GM19455 (cell line): ENCODE results near the gene GPC5.

Experiments used
- ATAC-seq: cut with Tn5 transposase; IDR thresholded peaks from one replicate; pipeline ENCODE4 v1.9.1; 2021; ENCODE audit not compliant: unreplicated experiment

The GPC5 gene

GRCh38 chr13:91588541-91588940, 190.1 kb downstream of the GPC5 start:
- ATAC-seq = no peak

- ATAC-seq = no peak
These were observed 193.9 kb downstream of the GPC5 start for GRCh38 chr13:91592056-91593014.

- ATAC-seq = no peak
These were observed 195.0 kb downstream of the GPC5 start for GRCh38 chr13:91593456-91593855.

DNA sequence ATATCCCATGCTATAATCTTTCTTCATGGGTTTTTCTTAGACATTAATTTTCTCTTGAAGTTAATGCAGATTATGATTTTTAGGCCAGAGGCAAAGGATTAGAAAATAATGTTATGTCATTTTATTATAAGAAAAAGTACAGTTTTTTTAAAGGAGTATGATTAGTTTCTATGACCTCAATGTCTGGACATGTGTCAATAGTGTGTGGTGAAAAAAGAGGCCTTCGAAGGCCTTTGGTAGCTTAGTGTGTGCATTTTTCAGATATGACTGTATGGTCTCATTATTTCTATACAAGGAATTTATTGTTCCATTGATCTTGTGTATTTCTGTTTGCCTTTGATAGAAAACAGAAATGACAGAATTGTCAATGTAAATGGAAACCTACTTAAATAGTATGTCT, 195.6 kb downstream of the GPC5 start:
- no peak for ATAC-seq

DNA sequence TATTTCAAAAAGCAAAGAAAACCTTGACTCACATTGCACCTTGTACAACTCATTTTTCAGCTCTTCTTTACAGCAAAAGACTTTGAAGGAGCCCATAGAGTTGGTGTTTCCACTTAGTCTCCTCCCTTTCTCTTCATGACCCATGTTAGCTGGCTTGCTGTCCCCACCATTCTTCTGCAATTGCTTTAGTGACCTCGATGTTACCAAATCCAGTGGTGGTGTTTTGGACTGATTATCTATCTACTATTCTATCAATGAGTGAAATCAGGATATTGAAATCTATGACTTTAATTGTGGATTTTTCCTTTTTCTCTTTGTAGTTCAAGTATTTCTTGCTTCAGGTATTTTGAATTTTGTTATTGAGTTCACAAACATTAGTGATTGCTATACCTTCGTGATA, 197.3 kb downstream of the GPC5 start:
- no peak for ATAC-seq

- ATAC-seq = no peak
These were observed 198.4 kb downstream of the GPC5 start for GRCh38 chr13:91596842-91597241.

GRCh38 chr13:91598655-91599054, 200.2 kb downstream of the GPC5 start:
- no peak for ATAC-seq

DNA sequence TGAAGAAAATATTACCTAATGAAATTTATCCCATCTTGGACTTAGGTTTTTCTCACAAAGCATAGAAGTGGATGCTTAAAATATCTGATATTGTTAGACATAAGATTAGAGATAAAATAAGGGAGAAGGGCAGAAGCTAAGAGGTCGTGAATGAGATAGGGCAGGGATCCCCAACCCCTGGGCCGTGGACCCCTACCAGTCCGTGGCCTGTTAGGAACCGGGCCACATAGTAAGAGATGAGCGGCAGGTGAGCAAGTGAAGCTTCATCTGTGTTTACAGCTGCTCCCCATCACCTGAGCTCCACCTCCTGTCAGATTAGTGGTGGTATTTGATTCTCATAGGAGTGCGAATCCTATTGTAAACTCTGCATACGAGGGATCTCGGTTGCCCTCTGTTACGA, 202.9 kb downstream of the GPC5 start:
- ATAC-seq = no peak

- ATAC-seq = no peak
These were observed 203.4 kb downstream of the GPC5 start for GRCh38 chr13:91601807-91602206.

DNA sequence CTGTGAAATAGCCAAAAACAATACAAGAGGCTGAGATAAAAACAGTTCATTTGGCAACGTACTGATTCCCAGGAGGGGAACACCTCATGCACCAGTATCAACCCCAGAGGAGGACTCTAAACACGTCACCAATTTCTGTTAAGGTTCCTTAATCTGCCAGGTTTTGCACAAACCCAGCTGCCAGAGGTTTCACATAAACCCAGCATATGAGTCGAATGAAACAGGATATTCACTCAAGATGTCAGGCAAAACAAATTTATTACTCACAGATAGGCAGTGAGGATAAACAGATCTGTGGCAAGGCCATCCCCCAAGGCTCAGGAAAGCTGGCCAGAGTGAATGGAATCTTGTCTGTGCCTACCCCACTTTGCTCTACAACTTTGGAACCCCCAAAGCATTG, 210.9 kb downstream of the GPC5 start:
- ATAC-seq = no peak

GRCh38 chr13:91618315-91618714, 219.9 kb downstream of the GPC5 start:
- no peak for ATAC-seq

GRCh38 chr13:91620670-91621141, 222.3 kb downstream of the GPC5 start:
- ATAC-seq = no peak

- ATAC-seq = no peak
These were observed 222.7 kb downstream of the GPC5 start for GRCh38 chr13:91621161-91621560.

- no peak for ATAC-seq
These were observed 223.5 kb downstream of the GPC5 start for GRCh38 chr13:91621963-91622362.

DNA sequence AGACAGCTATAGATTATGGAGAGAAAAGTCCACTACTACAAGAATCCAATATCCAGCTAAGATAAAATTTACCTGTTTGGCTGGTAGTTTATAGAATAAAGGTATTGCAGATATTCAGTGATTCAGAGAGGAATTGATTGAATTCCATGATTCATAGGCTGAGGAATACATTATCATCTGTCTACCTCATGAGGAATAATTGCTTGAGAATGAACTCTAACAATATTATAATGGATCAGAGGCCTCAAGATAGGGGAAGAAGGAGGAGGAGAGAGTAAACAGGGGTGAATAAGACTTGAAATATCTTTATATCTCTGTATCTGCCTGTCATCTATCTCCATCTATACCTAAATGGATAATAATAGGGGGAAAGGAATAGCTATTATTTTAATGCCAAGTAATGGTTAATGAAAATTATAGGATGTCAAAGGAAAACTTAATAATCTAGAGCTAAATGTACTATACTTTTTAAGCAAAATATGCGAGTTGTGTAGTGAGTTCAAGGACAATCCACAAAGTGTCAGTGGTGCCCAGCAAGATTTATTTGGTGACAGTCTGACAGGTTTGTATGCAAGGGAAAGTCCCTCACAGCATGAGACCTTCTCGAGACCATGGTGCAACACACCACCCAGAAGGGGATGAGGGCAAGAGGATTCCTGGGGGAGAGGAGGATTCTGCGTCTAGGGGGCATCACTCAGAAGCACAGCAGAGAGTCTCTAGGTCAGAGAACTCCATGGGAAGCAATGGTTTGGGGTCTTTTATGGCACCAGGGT, 224.5 kb downstream of the GPC5 start:
- ATAC-seq = no peak

- no peak for ATAC-seq
These were observed 229.7 kb downstream of the GPC5 start for GRCh38 chr13:91627952-91628739.

DNA sequence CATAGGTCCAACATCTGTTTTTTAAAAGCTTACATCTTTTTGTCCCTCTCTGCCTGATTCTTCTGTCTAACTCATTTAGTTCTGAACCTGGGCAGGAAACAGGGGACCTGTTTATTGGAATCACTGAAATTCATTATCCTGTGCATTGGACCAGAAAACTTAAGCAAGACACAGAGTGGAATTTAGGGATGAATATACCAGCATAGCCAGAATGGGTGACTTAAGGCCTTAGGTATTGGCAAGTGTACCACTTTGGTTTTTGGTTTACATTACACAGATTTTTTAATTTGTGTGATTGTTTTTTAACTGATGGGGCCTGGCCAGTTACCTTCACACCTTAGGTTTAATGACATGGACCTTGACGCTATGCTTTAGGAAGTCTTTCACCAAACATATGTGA, 232.5 kb downstream of the GPC5 start:
- no peak for ATAC-seq

DNA sequence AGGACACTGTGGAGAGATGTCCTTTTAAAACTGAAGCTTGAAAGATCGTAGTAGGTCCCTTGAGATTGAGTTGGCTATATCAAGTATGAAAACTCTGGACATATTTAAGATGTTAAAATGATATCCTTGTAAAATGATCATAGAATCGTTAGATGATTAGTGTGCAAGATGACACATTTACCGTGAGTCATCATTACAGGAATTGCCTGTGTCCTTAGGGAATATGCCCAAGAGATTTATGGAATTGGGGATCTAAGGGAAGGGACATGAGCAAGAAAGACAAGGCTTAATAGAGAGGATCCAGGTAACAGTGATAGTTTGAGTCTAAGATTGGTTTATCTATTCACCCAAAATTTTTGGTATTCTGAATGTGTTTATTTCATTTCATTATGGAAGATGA, 233.7 kb downstream of the GPC5 start:
- ATAC-seq = no peak

DNA sequence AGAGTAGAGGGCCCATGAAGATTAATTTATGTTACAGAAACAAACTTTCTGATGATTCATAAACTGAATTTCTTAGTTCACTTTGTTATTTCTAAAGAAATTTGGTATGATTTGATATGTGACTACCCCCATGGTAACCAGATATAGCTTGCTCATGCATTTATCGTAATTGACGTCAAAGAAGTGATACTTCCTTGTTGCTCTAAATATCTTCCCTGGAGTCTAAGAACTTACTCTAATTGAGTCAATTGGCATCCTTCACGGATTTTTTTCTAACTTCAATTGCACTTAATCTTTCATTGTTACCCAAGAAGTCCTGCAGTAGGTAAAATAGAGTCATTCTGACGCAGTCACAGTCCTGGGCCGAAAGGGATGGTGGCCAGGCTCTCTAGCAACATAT, 240.9 kb downstream of the GPC5 start:
- no peak for ATAC-seq

GRCh38 chr13:91643394-91643793, 245.0 kb downstream of the GPC5 start:
- no peak for ATAC-seq

- ATAC-seq = no peak
These were observed 246.4 kb downstream of the GPC5 start for GRCh38 chr13:91644806-91645205.
